ENCODE data around the gene SEMA3A.

Gene SEMA3A

DNA sequence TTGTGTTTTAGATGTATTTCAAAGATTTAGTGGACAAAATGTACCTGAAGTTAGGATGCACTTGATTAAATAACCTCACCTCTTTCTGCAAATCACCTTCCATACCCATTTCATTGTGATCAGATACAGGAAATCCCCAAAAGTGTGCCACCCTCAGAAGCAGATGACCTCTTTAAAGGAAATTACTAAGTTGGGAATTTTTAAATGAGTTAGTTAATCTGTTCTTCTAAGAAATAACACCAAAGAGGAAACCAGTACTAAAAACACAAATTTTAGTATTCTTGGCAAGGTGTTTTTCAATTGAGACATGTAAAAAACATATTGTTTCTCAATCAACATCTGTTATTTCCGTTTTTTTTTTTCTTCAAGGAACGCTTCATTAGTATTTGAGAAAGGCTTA, 4.6 kb upstream of the SEMA3A start:
- TF ChIP-seq ZFX (IDR thresholded peaks at IDR 0.05; ENCODE audit: borderline replicate concordance) = no peak
- TF ChIP-seq, protein P1, sequence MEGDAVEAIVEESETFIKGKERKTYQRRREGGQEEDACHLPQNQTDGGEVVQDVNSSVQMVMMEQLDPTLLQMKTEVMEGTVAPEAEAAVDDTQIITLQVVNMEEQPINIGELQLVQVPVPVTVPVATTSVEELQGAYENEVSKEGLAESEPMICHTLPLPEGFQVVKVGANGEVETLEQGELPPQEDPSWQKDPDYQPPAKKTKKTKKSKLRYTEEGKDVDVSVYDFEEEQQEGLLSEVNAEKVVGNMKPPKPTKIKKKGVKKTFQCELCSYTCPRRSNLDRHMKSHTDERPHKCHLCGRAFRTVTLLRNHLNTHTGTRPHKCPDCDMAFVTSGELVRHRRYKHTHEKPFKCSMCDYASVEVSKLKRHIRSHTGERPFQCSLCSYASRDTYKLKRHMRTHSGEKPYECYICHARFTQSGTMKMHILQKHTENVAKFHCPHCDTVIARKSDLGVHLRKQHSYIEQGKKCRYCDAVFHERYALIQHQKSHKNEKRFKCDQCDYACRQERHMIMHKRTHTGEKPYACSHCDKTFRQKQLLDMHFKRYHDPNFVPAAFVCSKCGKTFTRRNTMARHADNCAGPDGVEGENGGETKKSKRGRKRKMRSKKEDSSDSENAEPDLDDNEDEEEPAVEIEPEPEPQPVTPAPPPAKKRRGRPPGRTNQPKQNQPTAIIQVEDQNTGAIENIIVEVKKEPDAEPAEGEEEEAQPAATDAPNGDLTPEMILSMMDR (IDR thresholded peaks at IDR 0.05) = no peak
- H3K27ac ChIP-seq = no peak overlapping the region

DNA sequence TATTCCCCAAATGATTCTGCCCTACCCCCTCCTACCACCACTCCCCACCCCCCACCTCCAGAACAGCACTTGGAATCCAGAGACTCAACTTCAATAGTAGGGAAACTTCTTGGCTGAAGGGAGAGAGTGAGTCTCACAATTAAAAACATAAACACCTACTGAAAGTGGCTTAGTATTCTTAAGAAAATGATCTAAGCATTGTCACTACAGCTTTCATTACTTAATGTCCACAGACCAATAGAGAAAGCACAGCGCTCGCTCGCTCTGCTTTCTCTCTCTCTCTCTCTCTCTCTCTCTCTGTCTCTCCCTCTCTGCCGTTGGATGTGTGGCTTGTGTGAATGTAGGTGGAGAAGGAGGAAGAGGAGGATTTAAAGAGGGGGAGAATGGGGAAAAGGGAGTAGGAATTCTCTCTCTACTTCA, 1.5 kb upstream of the SEMA3A start:
- TF ChIP-seq ZFX (IDR thresholded peaks at IDR 0.05; ENCODE audit: borderline replicate concordance) = no peak
- TF ChIP-seq, protein P1 (IDR thresholded peaks at IDR 0.05) = no peak
- no peak overlapping the region for H3K27ac ChIP-seq

DNA sequence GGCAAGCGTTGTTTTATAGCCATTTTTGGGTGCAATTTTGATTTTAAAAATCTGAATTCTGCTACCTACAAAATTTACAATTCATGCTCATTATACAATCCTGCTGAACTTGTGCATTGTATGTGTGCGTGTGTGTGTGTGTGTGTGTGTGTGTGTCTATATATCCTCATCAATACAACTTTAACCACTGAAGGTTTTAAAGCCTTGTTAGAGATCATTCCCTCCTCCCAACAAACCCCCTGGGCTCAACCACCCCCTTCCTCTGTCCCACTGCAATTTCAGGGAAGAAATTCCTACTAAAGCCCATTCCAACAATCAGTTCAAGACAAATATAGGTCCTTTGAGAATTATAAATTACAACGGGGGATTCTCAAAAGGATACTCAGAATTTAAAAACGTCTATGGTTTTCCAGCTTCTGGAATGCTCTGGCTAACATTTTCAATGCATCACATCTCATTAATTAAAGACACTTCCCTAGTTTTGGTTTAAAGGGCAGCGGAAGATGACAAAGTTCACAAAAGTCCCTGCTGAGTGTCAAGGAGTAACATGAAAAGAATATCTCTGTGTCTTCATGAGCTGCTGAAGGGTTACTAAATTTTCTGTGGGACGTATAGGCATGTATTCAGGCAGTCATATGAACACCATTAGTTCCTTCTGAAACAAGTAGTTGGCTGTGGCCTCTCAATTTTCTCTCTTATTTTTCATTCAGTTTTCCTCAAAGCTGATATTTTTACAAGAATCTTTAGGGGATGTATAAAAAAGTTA, 889 bp upstream of the SEMA3A start:
- no peak for TF ChIP-seq ZFX (IDR thresholded peaks at IDR 0.05; ENCODE audit: borderline replicate concordance)
- TF ChIP-seq, protein P1 (IDR thresholded peaks at IDR 0.05) = no peak
- H3K27ac ChIP-seq = no peak overlapping the region

DNA sequence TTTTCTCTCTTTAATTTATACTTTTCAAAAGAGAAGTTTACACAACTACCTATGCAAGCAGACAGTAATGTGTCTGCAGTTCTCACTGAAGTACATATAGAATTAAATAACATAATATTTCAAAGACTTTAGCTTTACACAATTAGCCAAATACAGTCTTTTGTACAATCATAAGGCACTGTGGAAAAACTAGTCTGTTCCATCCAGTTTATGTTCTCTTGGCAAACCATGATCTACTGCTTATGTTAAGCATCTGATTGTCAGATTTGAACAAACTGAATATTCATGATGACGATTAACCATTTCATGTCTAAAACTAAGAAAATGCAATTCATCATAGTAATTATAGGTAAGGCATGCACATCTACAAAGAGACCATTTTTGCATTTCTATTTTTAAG, 842 bp downstream of the SEMA3A start:
- H3K27ac ChIP-seq = no peak overlapping the region
- TF ChIP-seq, protein P1 (IDR thresholded peaks at IDR 0.05) = no peak

DNA sequence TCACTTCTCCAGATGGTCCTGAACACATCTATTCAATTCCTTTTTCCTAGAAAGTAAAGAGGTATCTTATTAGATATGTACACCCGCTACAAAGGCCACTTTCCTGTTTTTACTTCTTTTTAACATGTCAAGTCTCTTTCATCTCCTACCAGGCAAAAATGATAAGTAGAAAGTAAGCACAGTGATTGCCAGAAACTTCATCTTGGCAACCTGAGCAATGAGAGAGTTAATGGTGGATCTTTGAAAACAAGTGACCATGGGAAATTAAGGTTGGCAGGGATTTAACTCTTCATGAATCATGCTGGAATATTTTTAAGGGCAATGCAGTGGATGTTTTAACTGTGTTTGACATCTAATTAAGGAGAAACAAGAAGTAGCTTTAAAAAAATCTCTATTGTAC, 2.7 kb downstream of the SEMA3A start:
- no peak overlapping the region for H3K27ac ChIP-seq
- TF ChIP-seq ZFX (IDR thresholded peaks at IDR 0.05; ENCODE audit: borderline replicate concordance) = no peak
- TF ChIP-seq, protein P1 (IDR thresholded peaks at IDR 0.05) = no peak

DNA sequence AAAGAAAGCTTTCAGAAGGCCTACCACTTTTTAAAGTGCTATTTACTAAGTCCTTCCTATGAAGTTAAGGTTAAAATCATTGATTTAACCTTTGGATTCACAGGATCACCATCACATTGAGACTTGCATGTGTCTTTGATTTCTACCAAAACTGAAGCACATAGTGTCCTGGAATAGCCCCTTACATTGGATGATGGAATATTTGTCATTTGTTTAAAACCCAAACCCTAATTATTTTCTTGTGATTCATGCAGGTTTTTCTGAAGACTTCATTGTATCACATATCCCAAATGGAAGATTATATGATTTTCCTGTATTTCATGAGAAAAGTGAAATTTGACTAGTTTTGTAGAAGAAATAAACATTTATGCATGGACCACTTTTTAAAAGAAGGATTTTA, 3.3 kb downstream of the SEMA3A start:
- TF ChIP-seq, protein P1 (IDR thresholded peaks at IDR 0.05) = no peak
- TF ChIP-seq ZFX (IDR thresholded peaks at IDR 0.05; ENCODE audit: borderline replicate concordance) = no peak
- no peak overlapping the region for H3K27ac ChIP-seq

DNA sequence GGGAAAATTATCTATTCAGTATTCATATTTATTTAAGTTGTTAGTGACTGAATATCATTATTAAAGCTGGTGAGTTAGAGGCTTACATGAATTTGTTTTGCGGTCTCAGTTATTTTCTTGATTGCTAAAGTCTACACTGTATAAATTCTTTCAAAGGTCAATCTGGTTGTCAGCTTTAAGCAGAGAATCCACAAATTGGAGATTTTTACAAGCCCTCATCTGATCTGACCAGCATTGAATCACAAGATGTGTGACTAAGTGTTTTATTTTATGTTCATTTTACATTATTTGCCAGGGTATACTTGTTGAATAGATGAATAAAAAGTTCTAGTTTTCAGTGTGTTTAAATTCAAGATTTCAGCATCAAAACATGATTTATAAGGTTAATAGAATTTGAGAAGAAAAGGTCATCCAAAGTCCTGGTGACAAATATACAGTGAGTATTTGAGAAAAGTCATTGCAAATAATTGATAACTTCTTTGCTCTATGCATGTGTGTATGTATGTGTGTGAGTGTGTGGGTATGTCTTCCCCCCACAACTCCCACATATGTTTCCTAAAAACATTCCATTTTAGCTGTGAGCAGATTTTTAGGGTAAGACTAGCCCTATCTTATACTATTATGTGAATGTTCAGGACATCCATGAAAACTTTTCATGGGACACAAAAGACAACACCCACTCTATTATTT, 4.4 kb downstream of the SEMA3A start:
- no peak overlapping the region for H3K27ac ChIP-seq
- no peak for TF ChIP-seq ZFX (IDR thresholded peaks at IDR 0.05; ENCODE audit: borderline replicate concordance)
- TF ChIP-seq, protein P1 (IDR thresholded peaks at IDR 0.05) = no peak

All from 22Rv1 (cell line).